Measurements from ENCODE around the gene PJA2. TPM values are rescaled to one million over a fixed set of nuclear protein-coding genes. Genes with fewer than 3 reads are reported as not detected.

PJA2 gene
- total RNA-seq, 3 donors from 2014 or later = 103 to 136 (median 117) TPM

DNA sequence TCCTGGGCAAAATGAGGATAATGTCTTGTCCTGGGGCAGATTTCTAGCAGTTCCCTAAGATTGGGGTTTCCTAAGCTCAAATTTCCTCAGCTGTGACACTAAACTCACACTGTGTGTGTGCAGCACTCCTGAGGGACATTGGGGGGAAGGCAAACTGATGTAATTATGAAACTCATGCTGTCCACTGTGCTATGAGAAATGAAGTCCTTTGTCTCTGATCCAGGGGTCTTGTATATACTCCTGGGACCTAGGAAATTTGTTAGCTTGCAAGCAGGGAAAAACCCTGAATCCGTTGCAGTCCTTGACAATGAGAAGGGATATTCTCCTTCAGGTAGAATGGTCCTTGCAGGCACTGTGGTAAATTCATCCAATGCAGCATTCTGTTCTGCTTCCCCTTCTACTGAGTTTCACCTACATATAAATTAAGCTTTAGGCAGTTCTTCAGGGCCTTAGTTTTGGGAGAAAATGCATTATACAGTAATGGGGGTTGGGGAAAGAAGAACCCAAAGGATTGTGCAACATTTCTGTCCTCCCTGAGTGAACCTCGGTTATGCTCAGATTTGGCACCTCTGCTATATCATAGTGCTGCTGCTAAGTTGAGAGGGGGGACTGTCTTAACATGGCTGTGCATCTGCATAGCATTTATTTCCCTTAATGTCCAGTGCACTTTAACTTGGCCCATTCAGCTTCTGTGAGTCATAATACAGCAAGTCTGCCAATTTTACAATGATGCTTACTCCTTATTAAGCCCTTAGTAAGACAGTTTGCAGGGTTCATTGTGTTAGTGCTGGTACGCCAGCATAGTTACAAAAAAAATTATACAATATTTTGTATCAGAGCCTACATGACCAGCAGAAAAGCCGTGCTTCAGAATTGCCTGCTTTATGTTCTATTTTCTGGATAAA lies 80.2 kb downstream of the PJA2 start:
- intact Hi-C loops (cut with DNase I; ENCODE audit: low total_unique reads) = no loop called here
- no peak overlapping the region for H3K27ac ChIP-seq

DNA sequence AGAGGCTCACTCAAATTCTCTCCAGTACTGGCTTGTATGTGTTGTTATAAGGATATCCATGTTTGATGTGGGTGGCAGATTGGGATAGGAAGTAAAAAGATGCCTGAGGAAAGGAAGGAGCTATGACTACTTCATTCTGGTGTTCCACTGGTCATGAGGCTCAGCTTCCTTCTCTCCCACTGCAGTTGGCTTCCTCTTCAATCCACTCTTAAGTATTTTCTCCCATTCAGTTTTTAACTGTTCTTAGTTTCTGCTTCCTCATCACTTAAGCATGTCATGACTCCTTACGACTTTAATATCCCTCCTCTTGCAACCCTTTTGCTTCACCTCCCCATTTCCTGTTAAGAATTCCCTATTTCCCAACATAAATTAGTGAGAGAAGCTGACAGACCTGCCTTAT lies 81.1 kb downstream of the PJA2 start:
- Histone ChIP-seq H3K4me1 (no peaks in the 10 kb centered on the region), H3K36me3 (no peaks in the 10 kb centered on the region), H3K9me3 (no peaks in the 10 kb centered on the region), H3K4me3 (no peak overlapping the region), H3K27me3 (no peaks in the 10 kb centered on the region), H3K27ac (peak overlapping the region in 1 of 2 donors; percentile 5)
- intact Hi-C loops (cut with DNase I; ENCODE audit: low total_unique reads) = no loop called here
- DNase-seq (ENCODE audit: low spot score in 2 of 2) = no peak
- no peak for TF ChIP-seq POLR2A (IDR thresholded peaks at IDR 0.05)
- TF ChIP-seq, protein P1, sequence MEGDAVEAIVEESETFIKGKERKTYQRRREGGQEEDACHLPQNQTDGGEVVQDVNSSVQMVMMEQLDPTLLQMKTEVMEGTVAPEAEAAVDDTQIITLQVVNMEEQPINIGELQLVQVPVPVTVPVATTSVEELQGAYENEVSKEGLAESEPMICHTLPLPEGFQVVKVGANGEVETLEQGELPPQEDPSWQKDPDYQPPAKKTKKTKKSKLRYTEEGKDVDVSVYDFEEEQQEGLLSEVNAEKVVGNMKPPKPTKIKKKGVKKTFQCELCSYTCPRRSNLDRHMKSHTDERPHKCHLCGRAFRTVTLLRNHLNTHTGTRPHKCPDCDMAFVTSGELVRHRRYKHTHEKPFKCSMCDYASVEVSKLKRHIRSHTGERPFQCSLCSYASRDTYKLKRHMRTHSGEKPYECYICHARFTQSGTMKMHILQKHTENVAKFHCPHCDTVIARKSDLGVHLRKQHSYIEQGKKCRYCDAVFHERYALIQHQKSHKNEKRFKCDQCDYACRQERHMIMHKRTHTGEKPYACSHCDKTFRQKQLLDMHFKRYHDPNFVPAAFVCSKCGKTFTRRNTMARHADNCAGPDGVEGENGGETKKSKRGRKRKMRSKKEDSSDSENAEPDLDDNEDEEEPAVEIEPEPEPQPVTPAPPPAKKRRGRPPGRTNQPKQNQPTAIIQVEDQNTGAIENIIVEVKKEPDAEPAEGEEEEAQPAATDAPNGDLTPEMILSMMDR (IDR thresholded peaks at IDR 0.05) = no peak
- no peak for TF ChIP-seq POLR2AphosphoS5 (IDR thresholded peaks at IDR 0.05)

More for the DNA sequence above, 80.2 kb downstream of the PJA2 start:
- TF ChIP-seq POLR2AphosphoS5 (IDR thresholded peaks at IDR 0.05) (no peak), POLR2A (IDR thresholded peaks at IDR 0.05) (no peak)
- TF ChIP-seq, protein P1 (IDR thresholded peaks at IDR 0.05) = no peak
- Histone ChIP-seq H3K4me3 (no peak overlapping the region), H3K9me3 (no peaks in the 10 kb centered on the region), H3K27me3 (no peaks in the 10 kb centered on the region), H3K4me1 (no peaks in the 10 kb centered on the region), H3K36me3 (no peaks in the 10 kb centered on the region)
- DNase-seq (ENCODE audit: low spot score in 2 of 2) = no peak

DNA sequence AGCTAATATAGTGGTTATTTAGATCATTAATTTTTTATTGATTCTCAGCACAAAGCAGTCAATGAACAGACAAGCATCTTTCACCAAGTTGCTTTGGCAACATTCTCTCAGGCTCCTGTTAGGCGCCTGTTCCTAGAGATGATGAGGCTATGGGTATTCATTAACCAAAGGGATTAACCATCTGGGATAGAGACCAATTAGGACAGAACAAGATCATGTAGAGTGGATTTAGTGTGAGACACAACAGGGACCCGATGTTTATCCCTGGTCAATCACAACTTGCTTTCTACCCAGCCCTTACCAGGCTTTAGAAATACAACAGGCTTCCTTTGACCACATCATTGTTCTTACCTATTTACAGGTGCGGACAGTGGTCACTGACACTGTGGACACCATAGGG lies 82.2 kb downstream of the PJA2 start:
- H3K27me3 ChIP-seq = no peaks in the 10 kb centered on the region
- peak overlapping the region in 1 of 2 donors; percentile 72 for H3K27ac ChIP-seq
- DNase-seq (ENCODE audit: low spot score in 2 of 2) = no peak
- H3K4me1 ChIP-seq = no peaks in the 10 kb centered on the region
- no peaks in the 10 kb centered on the region for H3K36me3 ChIP-seq
- intact Hi-C loops (cut with DNase I; ENCODE audit: low total_unique reads) = no loop called here
- no peaks in the 10 kb centered on the region for H3K9me3 ChIP-seq
- no peak overlapping the region for H3K4me3 ChIP-seq
- TF ChIP-seq, protein P1 (IDR thresholded peaks at IDR 0.05) = no peak
- TF ChIP-seq POLR2AphosphoS5 (IDR thresholded peaks at IDR 0.05) (no peak), POLR2A (IDR thresholded peaks at IDR 0.05) (no peak)

DNA sequence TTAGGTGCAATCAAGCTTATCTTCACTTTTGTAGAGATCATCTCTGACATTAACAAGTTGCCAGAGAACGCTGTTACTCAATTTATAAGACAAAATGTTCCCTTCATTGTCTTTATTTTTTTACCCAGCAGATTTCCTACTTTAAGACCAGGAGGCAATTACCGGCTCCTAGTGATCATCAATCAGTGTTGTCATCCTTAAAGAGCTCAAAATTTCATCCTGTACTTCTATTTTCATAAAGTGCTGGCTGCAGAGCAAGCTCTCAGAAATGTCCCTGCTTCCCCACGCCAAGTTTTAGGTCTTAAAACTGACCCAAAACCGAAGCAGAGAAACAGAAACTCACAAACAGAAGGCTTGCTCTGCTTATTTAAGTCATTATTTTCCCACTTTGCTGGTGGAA lies 82.9 kb downstream of the PJA2 start:
- Histone ChIP-seq H3K27me3 (no peaks in the 10 kb centered on the region), H3K27ac (peak overlapping the region in 1 of 2 donors; percentile 72), H3K4me1 (no peaks in the 10 kb centered on the region), H3K9me3 (no peaks in the 10 kb centered on the region), H3K4me3 (peak overlapping the region in 1 of 3 donors; percentile 6), H3K36me3 (no peaks in the 10 kb centered on the region)
- intact Hi-C loops (cut with DNase I; ENCODE audit: low total_unique reads) = no loop called here
- TF ChIP-seq POLR2A (IDR thresholded peaks at IDR 0.05) (no peak), POLR2AphosphoS5 (IDR thresholded peaks at IDR 0.05) (no peak)
- TF ChIP-seq, protein P1 (IDR thresholded peaks at IDR 0.05) = no peak
- no peak for DNase-seq (ENCODE audit: low spot score in 2 of 2)

DNA sequence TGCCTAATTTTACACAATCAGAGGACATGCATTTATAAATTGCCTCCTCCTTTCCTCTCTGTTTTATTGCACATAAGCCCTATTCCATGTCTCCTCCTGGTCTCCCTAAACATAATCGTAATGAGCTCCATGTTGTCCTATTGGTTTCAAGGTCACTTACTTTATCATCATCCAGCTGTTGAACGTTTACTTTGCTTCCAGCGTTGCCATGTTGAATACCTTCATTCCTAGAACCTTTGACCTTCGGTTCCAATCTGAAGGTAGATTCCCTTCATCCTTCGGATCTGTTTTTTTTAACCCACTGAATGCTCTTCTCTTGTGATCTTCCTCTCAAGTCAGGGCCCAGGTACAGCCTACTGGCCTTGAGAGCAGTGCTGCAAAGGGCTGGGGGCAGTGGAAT lies 84.3 kb downstream of the PJA2 start:
- Histone ChIP-seq H3K36me3 (no peaks in the 10 kb centered on the region), H3K4me1 (no peaks in the 10 kb centered on the region), H3K4me3 (no peak overlapping the region), H3K9me3 (no peaks in the 10 kb centered on the region), H3K27ac (no peak overlapping the region), H3K27me3 (no peaks in the 10 kb centered on the region)
- intact Hi-C loops (cut with DNase I; ENCODE audit: low total_unique reads) = no loop called here
- no peak for DNase-seq (ENCODE audit: low spot score in 2 of 2)
- TF ChIP-seq POLR2AphosphoS5 (IDR thresholded peaks at IDR 0.05) = no peak

Measured in breast epithelium (tissue), 4 donors.